ENCODE results near the gene TOX3.

Gene TOX3

DNA sequence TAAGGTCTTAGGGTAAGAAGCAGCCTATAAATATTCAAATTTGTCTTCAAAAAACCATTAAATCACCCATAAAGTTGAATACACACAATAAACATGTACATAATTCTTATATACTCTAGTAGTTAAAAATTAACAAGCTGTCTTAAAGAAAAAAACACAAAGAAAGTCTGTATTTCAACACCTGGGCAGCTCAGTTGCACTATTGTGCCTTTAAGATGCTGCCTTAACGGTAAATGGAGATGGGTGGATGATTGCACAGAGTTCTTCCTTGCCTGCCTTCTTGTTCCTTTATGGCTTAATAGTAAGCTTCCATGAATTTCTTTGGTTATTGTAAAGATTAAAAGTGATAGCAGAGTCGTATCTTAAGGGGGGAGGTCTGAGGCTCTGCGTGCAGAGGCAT, 105.1 kb downstream of the TOX3 start:
- no peak for DNase-seq

GRCh38 chr16:52440248-52440647, 106.7 kb downstream of the TOX3 start:
- no peak for DNase-seq

DNA sequence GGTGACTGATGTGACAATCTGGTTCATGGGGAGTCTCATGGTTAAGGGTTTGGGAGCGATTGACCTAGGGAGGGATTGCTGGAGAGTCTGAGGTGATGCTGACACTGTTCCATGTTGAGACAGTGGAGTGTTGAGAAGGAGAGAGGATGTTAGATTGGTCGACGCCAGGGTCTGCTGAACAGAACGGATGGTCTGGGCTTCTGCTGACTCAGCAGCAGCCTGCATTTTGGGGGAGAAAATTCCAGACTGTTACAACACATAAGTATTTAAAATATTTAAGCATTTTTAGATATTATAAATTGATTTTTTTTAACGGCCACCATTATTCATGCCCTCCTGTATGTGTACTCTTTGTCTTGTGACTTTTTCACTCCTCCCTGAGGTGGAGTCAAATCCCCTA, 107.2 kb downstream of the TOX3 start:
- no peak for DNase-seq

DNA sequence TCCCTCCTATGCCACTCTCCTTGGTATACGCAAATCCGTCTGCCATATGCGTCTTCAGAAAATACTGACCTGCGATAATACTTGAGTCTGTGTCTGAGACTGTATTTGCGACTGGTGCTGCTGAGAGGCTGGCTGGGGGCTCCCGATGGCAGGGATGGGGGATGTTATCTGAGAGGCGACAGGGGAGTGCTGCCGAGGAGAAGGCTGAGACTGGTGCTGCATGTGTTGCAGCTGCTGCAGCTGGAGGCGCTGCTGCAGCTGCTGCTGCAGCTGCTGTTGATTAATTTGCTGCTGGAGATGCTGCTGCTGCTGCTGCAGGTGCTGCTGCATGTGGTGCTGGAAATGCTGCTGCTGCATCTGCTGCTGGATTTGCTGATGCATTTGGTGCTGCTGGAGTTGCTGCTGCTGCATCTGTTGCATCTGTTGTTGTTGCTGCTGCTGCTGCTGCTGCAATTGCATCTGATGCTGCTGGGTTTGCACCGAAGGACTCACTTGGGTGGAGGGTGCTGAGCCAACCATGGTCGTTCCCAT, 107.7 kb downstream of the TOX3 start:
- DNase-seq: no peak

DNA sequence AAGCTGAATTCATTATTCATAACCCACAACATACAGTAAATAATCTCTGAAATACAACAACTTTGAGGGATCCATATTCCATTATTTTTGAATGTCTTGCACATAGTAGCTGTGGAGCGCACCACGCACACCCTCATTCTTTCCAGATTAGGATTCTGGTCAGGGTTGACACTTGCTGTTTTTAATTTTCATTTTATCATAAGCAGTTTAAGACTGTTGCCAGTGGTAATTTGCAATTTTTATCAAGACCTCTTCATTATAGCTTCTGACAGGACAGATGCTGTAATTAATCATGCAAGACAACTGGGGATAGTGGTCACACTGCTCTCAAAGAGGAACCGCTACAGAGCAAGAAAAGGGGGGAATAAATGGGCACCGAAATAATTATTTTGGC, 109.7 kb downstream of the TOX3 start:
- DNase-seq: no peak

DNA sequence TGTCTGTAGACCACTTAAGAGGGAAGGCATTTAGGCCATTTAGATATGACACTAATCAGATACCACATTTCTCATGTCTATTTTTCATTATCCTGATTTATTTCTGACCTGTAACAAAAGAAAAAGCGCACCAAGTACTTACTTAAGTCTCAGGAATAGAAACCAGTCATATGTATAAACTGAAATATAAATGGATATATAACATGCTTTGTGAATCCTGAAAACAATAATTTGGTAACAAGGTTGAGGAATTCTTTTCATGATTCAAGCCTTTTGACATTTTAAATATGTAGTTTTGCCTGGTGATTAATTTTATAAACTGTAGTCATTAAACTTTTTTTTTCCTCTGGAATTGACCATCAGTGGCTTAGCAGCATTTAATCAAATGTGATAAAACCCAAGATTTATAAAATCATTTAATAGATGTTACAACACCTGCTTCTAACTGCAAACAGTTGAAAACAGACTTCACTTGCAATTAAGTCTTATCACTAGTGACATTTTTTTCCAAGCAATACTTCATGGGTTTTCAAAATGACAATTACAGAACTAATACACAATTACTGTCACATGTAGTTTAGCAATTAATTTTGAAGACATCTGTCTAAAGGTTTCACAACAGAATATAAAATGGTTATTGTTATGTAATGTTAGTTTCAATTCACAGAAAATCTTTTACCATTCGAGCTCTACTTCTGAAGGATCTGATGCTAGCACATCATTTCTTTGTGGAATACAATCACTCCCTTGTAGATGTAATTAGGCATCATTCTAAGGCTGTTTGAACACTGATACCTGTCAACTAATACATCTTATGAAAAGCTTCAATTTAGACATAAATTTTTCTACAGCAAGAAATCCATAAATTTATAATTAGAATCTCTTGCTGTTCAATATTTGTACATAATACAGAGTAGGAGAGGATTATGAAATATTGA, 110.3 kb downstream of the TOX3 start:
- no peak for DNase-seq

DNA sequence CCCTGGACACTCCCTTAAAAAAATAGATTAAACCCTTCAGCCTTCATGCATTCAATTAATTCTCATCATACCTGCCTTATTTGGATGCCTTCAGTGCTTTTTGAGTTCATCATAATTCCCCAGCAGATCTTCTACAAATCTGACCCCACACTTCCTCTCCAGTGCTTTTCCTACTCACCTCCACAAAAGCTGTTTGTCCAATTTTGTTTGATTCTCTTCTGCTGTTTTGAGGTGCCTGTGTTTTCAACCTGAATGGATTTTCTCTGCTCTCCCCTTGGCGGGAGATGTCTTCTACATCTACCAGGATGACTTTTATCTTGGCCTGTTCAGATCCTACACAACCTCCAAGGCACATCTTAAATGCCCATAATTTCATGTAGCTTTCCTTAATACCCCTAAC, 112.7 kb downstream of the TOX3 start:
- DNase-seq: no peak

DNA sequence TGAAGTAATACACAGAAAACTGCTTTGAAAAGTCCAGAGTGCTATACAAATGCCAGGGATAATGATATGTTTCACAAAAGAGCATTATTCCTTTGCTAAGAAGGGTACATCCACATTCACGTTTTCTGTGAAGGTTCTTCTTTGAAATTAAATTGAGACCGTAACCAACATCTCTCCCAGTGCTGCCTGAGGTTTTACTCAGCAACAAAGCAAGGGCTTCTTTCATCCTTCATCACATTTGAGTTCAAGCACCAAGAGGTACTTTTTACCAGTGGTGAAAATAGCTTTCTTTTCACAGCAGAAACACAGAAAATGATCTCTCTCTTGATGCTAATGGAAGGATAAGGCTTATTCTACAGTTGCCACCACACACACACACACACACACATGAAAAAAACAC, 113.3 kb downstream of the TOX3 start:
- no peak for DNase-seq

- no peak for DNase-seq
Measured at GRCh38 chr16:52424591-52424990, 122.4 kb downstream of the TOX3 start.

DNA sequence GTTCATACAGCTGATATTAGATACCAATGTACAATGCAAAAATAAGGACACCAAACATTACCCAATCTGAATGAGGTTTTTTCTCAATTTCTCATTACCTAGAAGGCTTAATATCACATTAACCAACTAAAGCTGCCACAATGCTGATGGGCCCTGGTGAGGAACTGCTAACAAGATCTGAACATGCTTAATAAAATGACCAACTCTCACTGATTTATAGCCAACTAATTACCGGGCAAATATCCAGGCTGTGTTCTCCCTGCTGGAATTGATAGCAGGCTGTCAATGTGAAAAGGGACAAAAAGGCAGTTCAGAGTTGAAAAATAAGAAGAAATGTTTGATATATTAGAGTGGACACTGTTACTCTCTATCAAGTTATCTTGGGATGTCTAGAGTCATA, 124.6 kb downstream of the TOX3 start:
- DNase-seq: no peak

DNA sequence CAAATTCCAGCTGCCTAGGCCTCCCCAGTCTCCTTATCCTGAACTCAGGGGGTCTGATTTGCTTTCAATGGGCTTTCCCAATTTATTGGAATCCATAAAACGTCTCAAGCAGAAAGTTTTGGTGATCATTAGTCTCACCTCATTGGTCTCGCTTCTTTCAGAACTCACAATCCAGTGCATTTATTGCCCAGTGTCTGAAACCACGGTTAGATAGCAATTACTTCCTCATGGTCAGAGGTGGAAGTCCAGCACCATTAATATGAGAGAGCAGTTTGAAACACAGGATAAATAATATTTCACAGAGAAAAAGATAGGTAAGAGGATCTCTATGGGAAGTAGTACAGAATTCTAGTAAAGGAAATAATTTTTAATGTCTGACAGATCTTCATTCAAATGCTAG, 128.7 kb downstream of the TOX3 start:
- DNase-seq: no peak

- DNase-seq: no peak
Measured at GRCh38 chr16:52416888-52417287, 130.1 kb downstream of the TOX3 start.

DNA sequence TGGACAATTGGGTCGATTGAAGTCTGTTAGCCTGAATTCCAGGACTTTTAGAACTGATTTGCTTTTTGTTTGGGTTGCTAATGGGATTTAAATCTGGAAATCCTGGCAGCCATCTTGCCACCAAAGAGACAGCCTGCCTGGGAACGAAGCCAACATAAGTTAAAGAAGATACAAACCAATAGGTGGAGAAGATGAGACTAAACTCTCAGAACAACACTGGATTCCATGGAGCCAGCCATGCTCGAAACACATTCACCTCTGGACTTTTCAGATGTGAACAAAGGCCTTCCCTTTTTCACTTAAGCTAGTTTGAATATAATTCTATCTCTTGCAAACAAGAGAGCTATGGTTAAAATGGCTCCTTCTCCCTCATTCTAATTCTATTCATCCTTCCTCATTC, 135.9 kb downstream of the TOX3 start:
- no peak for DNase-seq

DNA sequence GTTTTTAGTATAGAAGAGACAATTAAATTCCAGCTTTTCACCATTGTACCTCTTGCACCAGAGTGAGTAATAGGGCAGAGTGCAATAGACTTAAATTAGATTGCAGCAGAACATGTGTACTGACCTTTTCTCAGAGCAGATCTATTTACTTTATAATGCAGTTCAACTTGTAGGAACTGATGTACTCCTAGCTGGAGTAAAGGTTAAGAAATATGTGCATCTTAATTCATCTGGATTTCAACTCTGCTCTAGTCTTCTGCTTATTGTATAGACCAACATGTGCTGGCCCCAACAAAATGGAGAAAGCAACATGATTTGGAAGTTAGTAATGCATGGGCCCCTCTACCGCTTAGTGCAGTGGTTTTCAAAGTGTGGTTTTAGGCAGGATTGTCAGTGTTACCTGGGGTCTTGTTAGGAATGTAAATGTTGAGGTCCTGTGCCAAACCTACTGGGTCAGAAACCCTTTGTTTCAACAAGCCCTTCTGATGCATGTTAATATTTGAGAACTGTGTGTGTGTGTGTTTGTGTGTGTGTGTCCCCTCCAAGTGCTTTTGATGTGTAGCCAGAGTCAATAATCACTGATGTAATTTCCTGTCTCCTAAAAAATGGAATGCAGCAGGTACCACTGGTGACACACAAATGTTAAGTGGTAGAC, 138.6 kb downstream of the TOX3 start:
- no peak for DNase-seq

- no peak for DNase-seq
Measured at GRCh38 chr16:52407778-52408177, 139.2 kb downstream of the TOX3 start.

DNA sequence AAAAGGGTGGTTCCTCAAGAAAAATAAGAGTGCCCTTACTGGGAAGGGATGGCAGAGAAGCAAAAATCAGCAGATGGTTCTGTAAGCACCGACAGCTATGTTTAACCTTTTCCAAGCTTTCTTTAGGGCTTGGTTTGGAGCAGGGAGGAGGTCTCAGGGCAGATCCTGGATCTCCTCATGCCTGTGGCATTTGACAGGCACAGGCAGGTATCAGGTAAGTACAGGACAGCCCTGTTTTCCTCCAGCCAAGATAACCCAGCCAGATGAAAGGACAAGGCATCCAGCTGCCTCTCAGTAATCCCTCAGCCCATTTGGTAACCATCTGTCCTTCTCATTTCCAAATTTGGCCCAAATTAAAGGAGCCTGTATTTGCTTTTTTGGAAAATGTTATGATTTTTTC, 141.5 kb downstream of the TOX3 start:
- DNase-seq: no peak

DNA sequence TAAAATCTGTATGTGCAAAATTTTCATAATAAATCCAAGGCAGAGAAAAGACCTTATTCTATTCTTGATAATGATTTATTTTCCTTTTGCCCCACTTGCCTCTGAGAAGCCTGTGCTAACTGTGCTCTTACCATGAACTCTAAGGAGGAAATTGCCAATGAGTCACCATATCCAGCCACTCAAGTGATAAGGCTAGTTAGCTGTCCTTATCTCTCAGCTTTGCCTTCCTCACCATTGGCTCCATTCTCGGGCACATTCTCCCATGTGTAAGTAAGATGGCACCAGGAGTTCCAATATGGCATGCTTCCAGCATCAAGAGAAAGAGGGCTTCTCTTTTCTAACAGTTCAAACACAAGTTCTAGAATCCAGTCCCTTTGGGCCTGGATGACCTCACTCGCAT, 142.4 kb downstream of the TOX3 start:
- DNase-seq: no peak

DNA sequence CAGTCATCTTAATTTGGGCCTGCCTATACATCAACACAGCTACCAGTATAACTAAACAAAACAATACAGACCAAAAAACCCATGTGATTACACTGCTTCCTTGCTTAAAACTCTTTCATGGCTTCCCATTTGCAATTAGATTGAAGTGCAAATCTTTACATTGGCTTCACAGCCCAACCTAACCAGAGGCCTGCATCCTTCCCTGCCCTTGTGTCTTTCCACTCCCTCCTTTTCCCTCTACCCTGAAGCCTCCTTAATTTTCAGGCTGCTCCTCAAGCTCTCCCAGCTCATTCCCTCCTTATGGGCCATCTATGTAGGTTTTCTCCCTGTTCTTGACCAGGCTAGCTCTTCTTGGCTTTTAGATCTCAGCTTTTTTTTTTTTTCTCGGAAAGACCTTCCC, 147.8 kb downstream of the TOX3 start:
- DNase-seq: no peak

- DNase-seq: no peak
Measured at GRCh38 chr16:52398491-52398960, 148.4 kb downstream of the TOX3 start.

DNA sequence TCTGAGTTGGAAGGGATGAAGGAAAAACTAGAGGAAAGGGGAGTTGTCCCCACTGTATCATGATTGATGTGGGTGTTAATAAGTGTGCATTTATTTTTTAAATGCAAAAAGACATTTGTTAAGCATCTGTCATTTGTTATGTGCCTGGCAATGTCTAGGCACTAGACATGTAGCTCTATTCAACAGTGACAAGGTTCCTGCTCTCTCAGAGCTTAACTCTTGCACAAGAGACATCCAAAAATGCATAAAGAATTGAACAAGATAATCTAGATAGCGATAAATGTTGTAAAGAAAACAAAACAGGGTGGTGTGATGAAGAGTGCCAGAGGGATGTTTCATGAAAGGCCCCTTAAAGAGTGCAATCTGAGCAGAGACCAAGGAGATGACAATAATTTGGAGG, 148.9 kb downstream of the TOX3 start:
- DNase-seq: no peak

- DNase-seq: no peak
Measured at GRCh38 chr16:52393448-52393847, 153.5 kb downstream of the TOX3 start.

DNA sequence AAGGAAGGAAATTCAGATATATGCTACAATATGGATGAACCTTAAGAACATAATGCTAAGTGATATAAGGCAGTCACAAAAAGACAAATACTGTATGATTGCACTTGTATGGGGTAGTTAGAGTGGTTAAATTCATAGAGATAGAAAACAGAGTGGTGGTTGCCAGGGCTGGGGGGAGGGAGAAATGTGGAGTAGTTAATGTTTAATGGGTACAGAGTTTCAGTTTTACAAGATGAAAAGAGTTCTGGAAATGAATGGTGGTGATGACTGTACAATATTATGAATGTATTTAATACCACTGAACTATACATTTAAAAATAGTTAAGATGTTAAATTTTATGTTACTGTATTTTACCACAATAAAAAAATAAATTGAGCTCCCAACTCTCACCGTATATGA, 157.9 kb downstream of the TOX3 start:
- no peak for DNase-seq

Data from stimulated activated CD4-positive, alpha-beta T cell treated with anti-CD3 and anti-CD28 coated beads, Interleukin-4, amount 100 ng/mL, for 4 hours (primary cell).